IPS DF 19.7 (cell line): ENCODE results near the gene PLPPR4.
"Not testable (repeated sequence)": the region's sequence is repeated elsewhere in the genome, so short reads cannot be mapped to it uniquely, and the experiment has no call there.

Source experiments
- DNase-seq: peaks from one replicate; pipeline ENCODE4 v3.0.0-alpha.2; 2013; ENCODE audit warnings: low read depth, low spot score

PLPPR4 gene

GRCh38 chr1:99269321-99269720 lies 5.0 kb downstream of the PLPPR4 start:
- DNase-seq, result no peak

- no peak for DNase-seq
Observed at GRCh38 chr1:99270646-99271045, 6.4 kb downstream of the PLPPR4 start.

GRCh38 chr1:99271249-99271648 lies 7.0 kb downstream of the PLPPR4 start:
- DNase-seq, result no peak

GRCh38 chr1:99277066-99277465 lies 12.8 kb downstream of the PLPPR4 start:
- no peak for DNase-seq

GRCh38 chr1:99279525-99279924 lies 15.2 kb downstream of the PLPPR4 start:
- DNase-seq, result no peak

- no peak for DNase-seq
Observed at GRCh38 chr1:99281105-99281504, 16.8 kb downstream of the PLPPR4 start.

- DNase-seq, result no peak
Observed at GRCh38 chr1:99282536-99282935, 18.2 kb downstream of the PLPPR4 start.

- DNase-seq, result not testable (repeated sequence)
Observed at GRCh38 chr1:99283521-99283920, 19.2 kb downstream of the PLPPR4 start.

GRCh38 chr1:99292886-99293285 lies 28.6 kb downstream of the PLPPR4 start:
- no peak for DNase-seq

GRCh38 chr1:99297923-99298322 lies 33.6 kb downstream of the PLPPR4 start:
- no peak for DNase-seq

- no peak for DNase-seq
Observed at GRCh38 chr1:99304725-99305282, 40.5 kb downstream of the PLPPR4 start.

- DNase-seq, result no peak
Observed at GRCh38 chr1:99305626-99306025, 41.3 kb downstream of the PLPPR4 start.

GRCh38 chr1:99306056-99306455 lies 41.8 kb downstream of the PLPPR4 start:
- DNase-seq, result no peak

- no peak for DNase-seq
Observed at GRCh38 chr1:99306644-99307043, 42.4 kb downstream of the PLPPR4 start.

GRCh38 chr1:99315305-99315704 lies 51.0 kb downstream of the PLPPR4 start:
- no peak for DNase-seq

GRCh38 chr1:99326215-99326949 lies 62.1 kb downstream of the PLPPR4 start:
- DNase-seq, result no peak

GRCh38 chr1:99327357-99327756 lies 63.1 kb downstream of the PLPPR4 start:
- peak; percentile 61 for DNase-seq

- DNase-seq, result no peak
Observed at GRCh38 chr1:99328171-99328570, 63.9 kb downstream of the PLPPR4 start.

GRCh38 chr1:99331083-99331482 lies 66.8 kb downstream of the PLPPR4 start:
- no peak for DNase-seq

- DNase-seq, result no peak
Observed at GRCh38 chr1:99331636-99332035, 67.3 kb downstream of the PLPPR4 start.

GRCh38 chr1:99332561-99332960 lies 68.3 kb downstream of the PLPPR4 start:
- DNase-seq, result no peak

GRCh38 chr1:99334991-99335390 lies 70.7 kb downstream of the PLPPR4 start:
- no peak for DNase-seq

GRCh38 chr1:99347041-99347684 lies 82.9 kb downstream of the PLPPR4 start:
- DNase-seq, result no peak
